ENCODE results near the gene ALAD.

ALAD gene

DNA sequence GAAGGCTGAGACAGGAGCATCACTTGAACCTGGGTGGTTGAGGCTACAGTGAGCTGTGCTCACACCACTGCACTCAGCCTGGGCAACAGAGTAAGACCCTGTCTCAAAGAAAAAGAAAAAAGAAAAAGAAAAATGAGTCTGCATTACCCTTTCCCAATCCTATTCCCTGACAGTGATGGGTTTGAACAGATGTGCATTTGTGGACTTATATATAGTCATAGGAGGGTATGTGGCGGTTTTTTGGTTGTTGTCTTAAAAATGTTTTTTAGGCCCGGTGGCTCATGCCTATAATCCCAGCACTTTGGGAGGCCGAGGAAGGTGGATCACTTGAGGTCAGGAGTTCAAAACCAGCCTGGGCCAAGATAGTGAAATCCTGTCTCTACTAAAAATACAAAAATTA is 37.7 kb downstream of the ALAD start:
- TF ChIP-seq, protein P1, sequence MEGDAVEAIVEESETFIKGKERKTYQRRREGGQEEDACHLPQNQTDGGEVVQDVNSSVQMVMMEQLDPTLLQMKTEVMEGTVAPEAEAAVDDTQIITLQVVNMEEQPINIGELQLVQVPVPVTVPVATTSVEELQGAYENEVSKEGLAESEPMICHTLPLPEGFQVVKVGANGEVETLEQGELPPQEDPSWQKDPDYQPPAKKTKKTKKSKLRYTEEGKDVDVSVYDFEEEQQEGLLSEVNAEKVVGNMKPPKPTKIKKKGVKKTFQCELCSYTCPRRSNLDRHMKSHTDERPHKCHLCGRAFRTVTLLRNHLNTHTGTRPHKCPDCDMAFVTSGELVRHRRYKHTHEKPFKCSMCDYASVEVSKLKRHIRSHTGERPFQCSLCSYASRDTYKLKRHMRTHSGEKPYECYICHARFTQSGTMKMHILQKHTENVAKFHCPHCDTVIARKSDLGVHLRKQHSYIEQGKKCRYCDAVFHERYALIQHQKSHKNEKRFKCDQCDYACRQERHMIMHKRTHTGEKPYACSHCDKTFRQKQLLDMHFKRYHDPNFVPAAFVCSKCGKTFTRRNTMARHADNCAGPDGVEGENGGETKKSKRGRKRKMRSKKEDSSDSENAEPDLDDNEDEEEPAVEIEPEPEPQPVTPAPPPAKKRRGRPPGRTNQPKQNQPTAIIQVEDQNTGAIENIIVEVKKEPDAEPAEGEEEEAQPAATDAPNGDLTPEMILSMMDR (IDR thresholded peaks at IDR 0.05): no peak

DNA sequence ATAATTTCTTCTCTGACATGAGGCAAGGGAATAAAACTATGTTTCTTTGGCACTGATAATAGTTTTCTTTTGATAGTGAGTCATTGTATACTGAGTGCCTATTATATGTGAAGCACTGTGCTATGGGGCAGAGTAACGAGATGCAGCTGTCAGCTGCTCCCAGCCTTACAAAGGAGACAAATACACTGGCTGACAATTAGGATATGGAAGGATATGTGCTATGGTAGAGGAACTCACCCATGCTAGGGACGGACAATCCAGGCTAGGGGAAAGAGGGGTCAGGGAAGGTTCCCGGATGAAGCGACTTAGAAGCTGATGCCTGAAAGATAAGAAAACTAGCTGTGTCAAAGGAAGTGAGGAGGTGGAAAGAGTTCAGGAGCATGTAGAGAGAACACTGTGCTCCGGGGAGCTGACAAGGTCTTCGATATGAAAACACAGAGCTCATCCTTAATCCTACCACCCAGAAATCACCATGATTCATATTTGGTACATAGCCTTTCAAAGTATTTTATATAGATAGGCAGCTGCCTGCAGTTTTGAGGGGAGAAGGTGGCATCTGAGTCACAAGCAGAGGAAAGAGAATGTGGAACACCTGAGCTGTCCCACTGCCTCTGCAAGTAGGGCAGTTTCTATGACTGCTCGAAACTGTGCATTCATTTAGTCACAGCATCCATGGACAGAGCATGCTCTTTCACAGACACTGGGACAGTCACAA is 39.6 kb downstream of the ALAD start:
- TF ChIP-seq, protein P1 (IDR thresholded peaks at IDR 0.05): no peak

GRCh38 chr9:113360242-113360842 is 40.7 kb downstream of the ALAD start:
- TF ChIP-seq, protein P1 (IDR thresholded peaks at IDR 0.05): no peak

GRCh38 chr9:113359385-113359784 is 41.7 kb downstream of the ALAD start:
- TF ChIP-seq, protein P1 (IDR thresholded peaks at IDR 0.05): no peak

GRCh38 chr9:113356686-113357292 is 44.3 kb downstream of the ALAD start:
- TF ChIP-seq, protein P1 (IDR thresholded peaks at IDR 0.05): no peak

- TF ChIP-seq, protein P1 (IDR thresholded peaks at IDR 0.05): no peak
Measured at GRCh38 chr9:113355040-113355596, 46.0 kb downstream of the ALAD start.

GRCh38 chr9:113352411-113352810 is 48.7 kb downstream of the ALAD start:
- TF ChIP-seq, protein P1 (IDR thresholded peaks at IDR 0.05): no peak

All from LNCAP (cell line).